Endothelial cell of umbilical vein (primary cell): ENCODE results near the gene TSPEAR. TPM values are rescaled to one million over a fixed set of nuclear protein-coding genes. Genes with fewer than 3 reads are reported as not detected.

Experiments used
- BruUV-seq: library from RNA; stranded (reverse); fragments of 400-500 nt; replicated peaks from 2 replicates; lab custom pipeline; 2021; lab: Mats Ljungman, UMichigan
- CTCF ChIA-PET: fragments of 300-600, 350-600 bp; sonication (Branson Sonifier 250); formaldehyde crosslinking; loops from one replicate; lab custom pipeline; 2021; ENCODE audit warnings: antibody characterized with exemption, inconsistent platforms; lab: Charles Lee
- POLR2A ChIA-PET: fragments of 300-600, 350-600 bp; sonication (Branson Sonifier 250); formaldehyde crosslinking; loops from one replicate; lab custom pipeline; 2021; ENCODE audit warnings: antibody characterized with exemption, inconsistent platforms; lab: Charles Lee
- DNase-seq: peaks from one replicate; pipeline ENCODE4 v3.0.0-alpha.2; 2011; ENCODE audit warnings: low read depth, low spot score
- FAIRE-seq: peaks from 2 replicates; lab custom pipeline; 2011; peaks lifted over from hg19 to GRCh38; lab: Jason Lieb, UNC
- H2AFZ ChIP-seq: 2 replicates; pipeline ENCODE4 v1.6.0; 2012; ENCODE audit warnings: low read depth, low read length, control low read depth, inconsistent platforms
- H3K27ac ChIP-seq: 2 replicates; pipeline ENCODE4 v1.5.1; 2011; ENCODE audit warnings: low read depth, mild to moderate bottlenecking, control low read depth, low read length, moderate library complexity; ENCODE audit not compliant: insufficient read depth
- H3K27me3 ChIP-seq, 2 experiments: 2 replicates each; pipeline versions ENCODE4 v1.6.0 to v1.6.1; 2011; ENCODE audit warnings: low read length in 2 of 2, mixed read lengths in 1 of 2; ENCODE audit not compliant: control insufficient read depth in 2 of 2, insufficient read depth in 2 of 2
- H3K36me3 ChIP-seq, 2 experiments: 2 replicates in 1 of 2; 3 replicates in 1 of 2; pipeline ENCODE4 v1.5.1; 2011; ENCODE audit warnings: low read length in 2 of 2, mild to moderate bottlenecking in 1 of 2, moderate library complexity in 1 of 2; ENCODE audit not compliant: control insufficient read depth in 2 of 2, insufficient read depth in 2 of 2; ENCODE audit errors: extremely low read depth in 1 of 2
- H3K4me1 ChIP-seq: 3 replicates; pipeline ENCODE4 v1.5.1; 2011; ENCODE audit warnings: mild to moderate bottlenecking, low read length; ENCODE audit not compliant: control insufficient read depth, insufficient read depth; ENCODE audit errors: extremely low read depth
- H3K4me2 ChIP-seq: 2 replicates; pipeline ENCODE4 v1.6.1; 2011; ENCODE audit warnings: low read length, control low read depth, mixed read lengths; ENCODE audit not compliant: insufficient read depth
- H3K4me3 ChIP-seq, 3 experiments: fragments of 200-600 bp in 1 of 3; sonication (generic), shearing (Covaris generic) in 1 of 3; replicated peaks in 1 of 3; 2 replicates each; pipeline ENCODE4 v1.5.1; 2011 to 2016; ENCODE audit warnings: control low read depth in 3 of 3, low read length in 3 of 3, mild to moderate bottlenecking in 2 of 3, inconsistent platforms in 1 of 3, low read depth in 1 of 3, moderate library complexity in 1 of 3; ENCODE audit not compliant: insufficient read depth in 1 of 3
- H3K79me2 ChIP-seq: 2 replicates; pipeline ENCODE4 v1.6.0; 2012; ENCODE audit warnings: low read length, inconsistent platforms; ENCODE audit not compliant: control insufficient read depth, insufficient read depth
- H3K9ac ChIP-seq: replicated peaks from 2 replicates; pipeline ENCODE3; 2011; ENCODE audit warnings: low read length, control low read depth; ENCODE audit not compliant: insufficient read depth; ENCODE audit errors: extremely low read depth
- H3K9me1 ChIP-seq: replicated peaks from 3 replicates; pipeline ENCODE4 v1.6.0; 2011; ENCODE audit warnings: mild to moderate bottlenecking, low read length; ENCODE audit not compliant: control insufficient read depth, insufficient read depth; ENCODE audit errors: extremely low read depth
- H3K9me3 ChIP-seq: replicated peaks from 2 replicates; pipeline ENCODE4 v1.5.1; 2012; ENCODE audit warnings: low read length, inconsistent platforms; ENCODE audit not compliant: control insufficient read depth, insufficient read depth
- H4K20me1 ChIP-seq: replicated peaks from 2 replicates; pipeline ENCODE3; 2011; ENCODE audit warnings: mild to moderate bottlenecking, low read length; ENCODE audit not compliant: control insufficient read depth, insufficient read depth; ENCODE audit errors: extremely low read depth
- EZH2 ChIP-seq: IDR thresholded peaks from 2 replicates; pipeline ENCODE4 v1.6.1; 2012; ENCODE audit warnings: borderline replicate concordance, low read depth, mild to moderate bottlenecking, moderate library complexity, low read length, inconsistent platforms; ENCODE audit not compliant: severe bottlenecking
- FOS ChIP-seq: IDR thresholded peaks from 2 replicates; pipeline ENCODE4 v1.6.1; 2011; ENCODE audit warnings: mild to moderate bottlenecking, low read length, moderate library complexity, borderline replicate concordance; ENCODE audit not compliant: insufficient read depth
- GATA2 ChIP-seq: IDR thresholded peaks from 2 replicates; pipeline ENCODE4 v1.7.0; 2011; ENCODE audit warnings: low read depth, mild to moderate bottlenecking, moderate library complexity, mixed read lengths, low read length; ENCODE audit not compliant: insufficient read length, insufficient read depth
- JUN ChIP-seq: IDR thresholded peaks from 2 replicates; pipeline ENCODE4 v1.6.1; 2011; ENCODE audit warnings: borderline replicate concordance, low read depth; ENCODE audit not compliant: insufficient read length, insufficient read depth
- MAX ChIP-seq: IDR thresholded peaks from 2 replicates; pipeline ENCODE4 v1.6.1; 2011; ENCODE audit not compliant: insufficient read depth, insufficient read length
- MYC ChIP-seq: IDR thresholded peaks from one replicate; pipeline ENCODE4 v1.6.1; 2011; ENCODE audit warnings: mild to moderate bottlenecking, low read depth, low read length
- POLR2A ChIP-seq: IDR thresholded peaks from 2 replicates; pipeline ENCODE4 v1.6.1; 2012; ENCODE audit warnings: low read depth, mild to moderate bottlenecking, control low read depth, low read length
- POLR2AphosphoS5 ChIP-seq: IDR thresholded peaks from 2 replicates; pipeline ENCODE4 v1.6.1; 2012; ENCODE audit warnings: low read depth, mild to moderate bottlenecking, control low read depth, low read length, moderate library complexity; ENCODE audit not compliant: insufficient read depth
- dilution Hi-C: fragments of 300-500 bp; cut with MboI; formaldehyde crosslinking; loops from one replicate; pipeline ENCODE4 v1.15.0; 2019; ENCODE audit warnings: low sequenced_read_pairs; ENCODE audit not compliant: extremely low pct_ligation_motif_present
- intact Hi-C: fragments of 100-400 bp; cut with micrococcal nuclease; formaldehyde crosslinking; loops from one replicate; pipeline ENCODE4 v1.10.0; 2022
- polyA plus RNA-seq, 4 experiments: library from polyadenylated mRNA; depleted of rRNA in 3 of 4; stranded (reverse) in 3 of 4; unstranded in 1 of 4; fragments of >200 nt; gene quantifications; 2 replicates each; pipeline versions ENCODE4 v1.2.1 to v1.2.3, GENCODE V29; 2011 to 2012; ENCODE audit warnings: missing spikeins in 1 of 4
- total RNA-seq: library from RNA; stranded (reverse); gene quantifications from 2 replicates; pipeline ENCODE4 v1.2.3, GENCODE V29; 2021
- TF ChIP-seq, protein P1 (sequence below), 2 donors: IDR thresholded peaks; 1 replicate in 1 of 2; 2 replicates in 1 of 2; pipeline ENCODE4 v1.5.1; 2011; ENCODE audit warnings: low read length in 2 of 2, mild to moderate bottlenecking in 2 of 2, moderate library complexity in 2 of 2, control low read depth in 1 of 2, inconsistent platforms in 1 of 2, low read depth in 1 of 2; ENCODE audit not compliant: insufficient read depth in 1 of 2; ENCODE audit errors: extremely low read depth in 1 of 2

TSPEAR gene
- total and polyA plus RNA-seq, 2 donors (not counting 3 experiments of a cell fraction or from before 2014, with no cell fraction given): 0.01 TPM; not detected in 1

DNA sequence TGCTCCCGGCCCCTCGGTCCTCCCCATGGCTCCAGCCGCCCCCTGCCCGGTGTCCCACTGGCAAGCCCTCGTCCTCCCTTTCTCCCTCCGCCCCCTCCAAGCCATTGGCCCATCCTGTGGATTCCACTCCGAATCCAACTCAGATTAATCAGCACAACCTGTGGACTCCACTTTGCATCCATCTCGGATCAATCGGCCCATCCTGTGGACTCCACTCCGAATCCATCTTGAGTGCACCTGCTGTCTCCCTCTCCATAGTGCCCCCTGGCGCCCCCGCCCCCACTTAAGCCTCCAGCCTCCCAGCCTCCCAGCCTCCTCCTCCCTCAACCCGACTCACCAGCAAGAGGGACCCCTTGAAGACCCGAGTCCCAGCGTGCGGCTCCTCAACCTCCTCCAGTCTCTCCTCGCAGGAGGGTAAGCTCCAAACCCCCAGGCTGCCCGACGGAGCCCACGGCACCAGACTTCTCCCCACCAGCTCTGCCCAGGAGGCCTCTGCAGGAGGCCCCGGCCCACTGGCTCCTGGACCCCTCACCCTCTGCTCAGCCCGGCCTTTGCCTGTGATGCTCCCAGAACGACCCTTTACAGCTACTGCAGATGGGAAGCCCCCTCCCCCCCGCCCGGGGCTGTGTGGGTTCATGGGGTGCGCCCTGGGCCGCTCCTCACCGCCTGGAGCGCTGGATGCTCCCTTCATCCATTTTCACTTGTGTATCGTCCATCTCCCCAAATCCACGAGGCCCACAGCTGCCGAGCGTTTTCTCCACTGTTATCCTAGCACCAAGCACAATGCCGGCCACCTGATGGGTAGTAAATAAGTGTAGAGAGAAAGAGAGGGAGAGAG lies 40.6 kb upstream of the TSPEAR start:
- Histone ChIP-seq H3K4me3 (no peak overlapping the region), H3K27ac (no peak overlapping the region), H3K9me3 (no peaks in the 10 kb centered on the region), H3K27me3 (peaks cover 3 to 4% of the 10 kb centered on the region in 2 experiments), H3K4me1 (peaks cover 42% of the 10 kb centered on the region), H4K20me1 (no peaks in the 10 kb centered on the region), H3K9me1 (no peaks in the 10 kb centered on the region), H2AFZ (no peak overlapping the region), H3K36me3 (no peaks in the 10 kb centered on the region), H3K79me2 (no peaks in the 10 kb centered on the region), H3K9ac (no peak overlapping the region), H3K4me2 (no peak overlapping the region)
- TF ChIP-seq POLR2A: no peak
- no peak for TF ChIP-seq JUN
- no peak for TF ChIP-seq EZH2
- no peak for TF ChIP-seq POLR2AphosphoS5
- TF ChIP-seq, protein P1, sequence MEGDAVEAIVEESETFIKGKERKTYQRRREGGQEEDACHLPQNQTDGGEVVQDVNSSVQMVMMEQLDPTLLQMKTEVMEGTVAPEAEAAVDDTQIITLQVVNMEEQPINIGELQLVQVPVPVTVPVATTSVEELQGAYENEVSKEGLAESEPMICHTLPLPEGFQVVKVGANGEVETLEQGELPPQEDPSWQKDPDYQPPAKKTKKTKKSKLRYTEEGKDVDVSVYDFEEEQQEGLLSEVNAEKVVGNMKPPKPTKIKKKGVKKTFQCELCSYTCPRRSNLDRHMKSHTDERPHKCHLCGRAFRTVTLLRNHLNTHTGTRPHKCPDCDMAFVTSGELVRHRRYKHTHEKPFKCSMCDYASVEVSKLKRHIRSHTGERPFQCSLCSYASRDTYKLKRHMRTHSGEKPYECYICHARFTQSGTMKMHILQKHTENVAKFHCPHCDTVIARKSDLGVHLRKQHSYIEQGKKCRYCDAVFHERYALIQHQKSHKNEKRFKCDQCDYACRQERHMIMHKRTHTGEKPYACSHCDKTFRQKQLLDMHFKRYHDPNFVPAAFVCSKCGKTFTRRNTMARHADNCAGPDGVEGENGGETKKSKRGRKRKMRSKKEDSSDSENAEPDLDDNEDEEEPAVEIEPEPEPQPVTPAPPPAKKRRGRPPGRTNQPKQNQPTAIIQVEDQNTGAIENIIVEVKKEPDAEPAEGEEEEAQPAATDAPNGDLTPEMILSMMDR (IDR thresholded peaks at IDR 0.05; ENCODE audit: extremely low read depth in 1 of 2, insufficient read depth in 1 of 2, low read depth in 1 of 2, low read length in 2 of 2): no peak
- TF ChIP-seq MAX: no peak
- TF ChIP-seq GATA2: no peak
- no peak for TF ChIP-seq MYC
- no peak for TF ChIP-seq FOS
- no TSS peak for BruUV-seq
- FAIRE-seq (no peak), DNase-seq (no peak)
- POLR2A ChIA-PET: no interaction called here
- dilution Hi-C loops (no loop called here), intact Hi-C loops (no loop called here)
- CTCF ChIA-PET: interaction anchor here (1.0 to 2.6 kb wide), 3 partner anchors 9 to 21 kb away, joined by 4 to 10 read pairs (median 5); no protein-coding TSS in a partner anchor
